Small intestine (tissue), 7 donors: ENCODE results near the gene PACSIN1. TPM values are rescaled to one million over a fixed set of nuclear protein-coding genes. Genes with fewer than 3 reads are reported as not detected.

ENCODE experiments used
- DNase-seq, 2 donors: peaks; one replicate each; pipeline versions ENCODE4 v3.0.0 to v3.0.0-alpha.2; 2013
- FAIRE-seq: peaks from 2 replicates; lab custom pipeline; 2012; peaks lifted over from hg19 to GRCh38; lab: Jason Lieb, UNC
- H3K27ac ChIP-seq, 3 donors: one replicate each; pipeline ENCODE4 v1.5.1; 2013; ENCODE audit warnings: low read length in 2 of 3, mild to moderate bottlenecking in 2 of 3, control low read depth in 1 of 3, inconsistent platforms in 1 of 3, low read depth in 1 of 3, moderate library complexity in 1 of 3
- H3K27me3 ChIP-seq, 3 donors: one replicate each; pipeline ENCODE4 v1.6.1; 2013; ENCODE audit warnings: low read length in 3 of 3, inconsistent platforms in 1 of 3; ENCODE audit not compliant: control insufficient read depth in 3 of 3, insufficient read depth in 3 of 3
- H3K36me3 ChIP-seq, 3 donors: one replicate each; pipeline ENCODE4 v1.6.1; 2013; ENCODE audit warnings: low read length in 3 of 3, inconsistent platforms in 1 of 3, low read depth in 1 of 3, mild to moderate bottlenecking in 1 of 3, moderate library complexity in 1 of 3; ENCODE audit not compliant: control insufficient read depth in 3 of 3, insufficient read depth in 2 of 3
- H3K4me1 ChIP-seq, 3 donors: one replicate each; pipeline ENCODE4 v1.6.1; 2013; ENCODE audit warnings: low read length in 2 of 3, inconsistent platforms in 1 of 3, low read depth in 1 of 3, mild to moderate bottlenecking in 1 of 3, moderate library complexity in 1 of 3; ENCODE audit not compliant: control insufficient read depth in 3 of 3, insufficient read depth in 2 of 3
- H3K4me3 ChIP-seq, 3 donors: one replicate each; pipeline ENCODE4 v1.5.1; 2013; ENCODE audit warnings: low read length in 3 of 3, control low read depth in 1 of 3, inconsistent platforms in 1 of 3, low read depth in 1 of 3, mild to moderate bottlenecking in 1 of 3, moderate library complexity in 1 of 3
- H3K9me3 ChIP-seq, 2 donors: one replicate each; pipeline ENCODE4 v1.6.1; 2013; ENCODE audit warnings: low read depth in 1 of 2, low read length in 1 of 2; ENCODE audit not compliant: control insufficient read depth in 2 of 2, insufficient read depth in 1 of 2
- WGBS, 3 donors: extraction: QIAGEN DNeasy Blood & Tissue Kit; methylation state at CpG; one replicate each; pipeline ENCODE4 v1.1.7; 2013; 5-methylcytosine and 5-hydroxymethylcytosine counted together
- polyA plus RNA-seq, 4 donors: library from polyadenylated mRNA; stranded (reverse) in 3 of 4; unstranded in 1 of 4; fragments of 200-250 nt in 3 of 4; fragments of 120-200 nt in 1 of 4; gene quantifications; one replicate each; pipeline versions ENCODE4 v1.2.1 to v1.2.3, GENCODE V29; 2013
- donor health status: healthy with polysubstance abuse.
- donor health status: control.
- donor health status: control.
- donor health status: Bipolar disorder and iron deficiency.
- donor health status: healthy.

The PACSIN1 gene
- polyA plus RNA-seq, 4 donors, result 0.19 to 1.6 TPM; not detected in 2

- DNase-seq, result no peak
- WGBS, 3 donors, result 46 to 65% (median 62%) methylated on average over 5 of the region's 5 CpGs
- Histone ChIP-seq H3K36me3 (no peaks in the 10 kb centered on the region), H3K9me3 (peaks cover 0 to 7% of the 10 kb centered on the region in 2 donors), H3K27me3 (no peaks in the 10 kb centered on the region), H3K4me3 (no peak overlapping the region), H3K4me1 (no peaks in the 10 kb centered on the region), H3K27ac (no peak overlapping the region)
- no peak for FAIRE-seq
Observed at GRCh38 chr6:34435916-34436315, 30.0 kb upstream of the PACSIN1 start.

GRCh38 chr6:34436803-34437643 is 28.9 kb upstream of the PACSIN1 start:
- no peak overlapping the region for H3K27ac ChIP-seq
- H3K4me1 ChIP-seq, result no peaks in the 10 kb centered on the region
- H3K36me3 ChIP-seq, result no peaks in the 10 kb centered on the region
- no peak overlapping the region for H3K4me3 ChIP-seq
- no peaks in the 10 kb centered on the region for H3K27me3 ChIP-seq
- peaks cover 0 to 3% of the 10 kb centered on the region in 2 donors for H3K9me3 ChIP-seq
- DNase-seq (no peak), FAIRE-seq (no peak)
- 90 to 93% (median 91%) methylated on average over 35 to 38 of the region's 38 CpGs for WGBS, 3 donors

- no peak overlapping the region for H3K4me3 ChIP-seq
- FAIRE-seq (no peak), DNase-seq (no peak)
- no peaks in the 10 kb centered on the region for H3K27me3 ChIP-seq
- WGBS, 3 donors, result 57 to 69% (median 59%) methylated on average over 1 of the region's 1 CpG
- peaks cover 0 to 3% of the 10 kb centered on the region in 2 donors for H3K9me3 ChIP-seq
- no peaks in the 10 kb centered on the region for H3K4me1 ChIP-seq
- H3K36me3 ChIP-seq, result no peaks in the 10 kb centered on the region
- H3K27ac ChIP-seq, result no peak overlapping the region
Observed at GRCh38 chr6:34437644-34437970, 28.3 kb upstream of the PACSIN1 start.

GRCh38 chr6:34438705-34439104 is 27.2 kb upstream of the PACSIN1 start:
- WGBS, 3 donors, result 63 to 84% (median 64%) methylated on average over 3 to 4 of the region's 4 CpGs
- DNase-seq, result no peak
- Histone ChIP-seq H3K9me3 (peaks cover 0 to 3% of the 10 kb centered on the region in 2 donors), H3K4me3 (no peak overlapping the region), H3K4me1 (no peaks in the 10 kb centered on the region), H3K27me3 (no peaks in the 10 kb centered on the region), H3K36me3 (no peaks in the 10 kb centered on the region), H3K27ac (no peak overlapping the region)
- FAIRE-seq, result no peak

- Histone ChIP-seq H3K36me3 (no peaks in the 10 kb centered on the region), H3K27me3 (no peaks in the 10 kb centered on the region), H3K4me3 (no peak overlapping the region), H3K4me1 (no peaks in the 10 kb centered on the region), H3K27ac (no peak overlapping the region), H3K9me3 (peaks cover 0 to 3% of the 10 kb centered on the region in 2 donors)
- 81 to 86% (median 86%) methylated on average over 1 to 3 of the region's 3 CpGs for WGBS, 3 donors
- DNase-seq (no peak), FAIRE-seq (no peak)
Observed at GRCh38 chr6:34439442-34439841, 26.4 kb upstream of the PACSIN1 start.

- Histone ChIP-seq H3K4me3 (no peak overlapping the region), H3K9me3 (peaks cover 0 to 3% of the 10 kb centered on the region in 2 donors), H3K36me3 (no peaks in the 10 kb centered on the region), H3K27ac (no peak overlapping the region), H3K4me1 (no peaks in the 10 kb centered on the region), H3K27me3 (no peaks in the 10 kb centered on the region)
- 58 to 70% (median 61%) methylated on average over 5 of the region's 5 CpGs for WGBS, 3 donors
- DNase-seq, result no peak
- FAIRE-seq, result no peak
Observed at GRCh38 chr6:34441526-34441925, 24.4 kb upstream of the PACSIN1 start.

- H3K27me3 ChIP-seq, result no peaks in the 10 kb centered on the region
- no peak for FAIRE-seq
- WGBS, 3 donors, result 51 to 78% (median 70%) methylated on average over 4 of the region's 4 CpGs
- no peaks in the 10 kb centered on the region for H3K36me3 ChIP-seq
- no peaks in the 10 kb centered on the region for H3K4me1 ChIP-seq
- H3K27ac ChIP-seq, result no peak overlapping the region
- no peak for DNase-seq
- no peak overlapping the region for H3K4me3 ChIP-seq
- H3K9me3 ChIP-seq, result no peaks in the 10 kb centered on the region
Observed at GRCh38 chr6:34445313-34445860, 20.5 kb upstream of the PACSIN1 start.

GRCh38 chr6:34447386-34447785 is 18.5 kb upstream of the PACSIN1 start:
- Histone ChIP-seq H3K4me3 (no peak overlapping the region), H3K27ac (no peak overlapping the region), H3K27me3 (no peaks in the 10 kb centered on the region), H3K9me3 (peaks cover 0 to 3% of the 10 kb centered on the region in 2 donors), H3K4me1 (no peaks in the 10 kb centered on the region), H3K36me3 (no peaks in the 10 kb centered on the region)
- FAIRE-seq (no peak), DNase-seq (no peak)
- 67 to 75% (median 71%) methylated on average over 7 of the region's 7 CpGs for WGBS, 3 donors
